Measurements from ENCODE around the gene AKR1C4. TPM values are rescaled to one million over a fixed set of nuclear protein-coding genes. Genes with fewer than 3 reads are reported as not detected.
"Not testable (repeated sequence)": the region's sequence is repeated elsewhere in the genome, so short reads cannot be mapped to it uniquely, and the experiment has no call there.

AKR1C4 gene
- total and polyA plus RNA-seq, 2 donors (not counting 1 experiment from before 2014, with no cell fraction given): not detected

GRCh38 chr10:5229019-5229418, 32.4 kb downstream of the AKR1C4 start:
- Histone ChIP-seq H3K4me2 (ENCODE audit: extremely low read depth, insufficient read depth, low read length) (no peak overlapping the region), H3K9ac (ENCODE audit: insufficient read depth, low read length) (no peak overlapping the region), H3K27ac (ENCODE audit: insufficient read depth, low read length) (no peak overlapping the region), H3K4me1 (ENCODE audit: control insufficient read depth, extremely low read depth, insufficient read depth, low read length) (no peaks in the 10 kb centered on the region), H3K27me3 (ENCODE audit: control insufficient read depth, insufficient read depth, low read length) (no peaks in the 10 kb centered on the region), H4K20me1 (ENCODE audit: control insufficient read depth, extremely low read depth, insufficient read depth, low read length) (no peaks in the 10 kb centered on the region), H3K4me3 (replicated peaks in 1 of 4; ENCODE audit: control extremely low read depth in 1 of 4, insufficient read depth in 1 of 4, low read depth in 3 of 4, low read length in 4 of 4) (no peak overlapping the region), H3K9me3 (ENCODE audit: control insufficient read depth, insufficient read depth, low read depth, low read length) (no peaks in the 10 kb centered on the region), H2AFZ (ENCODE audit: low read length) (no peak overlapping the region), H3K36me3 (ENCODE audit: control insufficient read depth, insufficient read depth, low read length) (no peaks in the 10 kb centered on the region), H3K79me2 (ENCODE audit: control insufficient read depth, insufficient read depth, low read length) (no peaks in the 10 kb centered on the region)
- no peak for DNase-seq (ENCODE audit: low read depth in 2 of 2)
- TF ChIP-seq EZH2 (IDR thresholded peaks at IDR 0.05; ENCODE audit: low read length, missing control alignments) (no peak), CTCF (conservative IDR thresholded peaks at IDR 0.05 in 1 of 2, IDR thresholded peaks at IDR 0.05 in 1 of 2; ENCODE audit: low read depth in 1 of 2, low read length in 2 of 2) (no peak)

- Histone ChIP-seq H2AFZ (ENCODE audit: low read length) (no peak overlapping the region), H3K4me1 (ENCODE audit: control insufficient read depth, extremely low read depth, insufficient read depth, low read length) (no peaks in the 10 kb centered on the region), H3K9me3 (ENCODE audit: control insufficient read depth, insufficient read depth, low read depth, low read length) (no peaks in the 10 kb centered on the region), H3K4me3 (replicated peaks in 1 of 4; ENCODE audit: control extremely low read depth in 1 of 4, insufficient read depth in 1 of 4, low read depth in 3 of 4, low read length in 4 of 4) (no peak overlapping the region), H3K27me3 (ENCODE audit: control insufficient read depth, insufficient read depth, low read length) (no peaks in the 10 kb centered on the region), H3K9ac (ENCODE audit: insufficient read depth, low read length) (no peak overlapping the region), H3K27ac (ENCODE audit: insufficient read depth, low read length) (no peak overlapping the region), H3K79me2 (ENCODE audit: control insufficient read depth, insufficient read depth, low read length) (no peaks in the 10 kb centered on the region), H3K4me2 (ENCODE audit: extremely low read depth, insufficient read depth, low read length) (no peak overlapping the region), H3K36me3 (ENCODE audit: control insufficient read depth, insufficient read depth, low read length) (no peaks in the 10 kb centered on the region), H4K20me1 (ENCODE audit: control insufficient read depth, extremely low read depth, insufficient read depth, low read length) (no peaks in the 10 kb centered on the region)
- DNase-seq (ENCODE audit: low read depth in 2 of 2): no peak
- TF ChIP-seq EZH2 (IDR thresholded peaks at IDR 0.05; ENCODE audit: low read length, missing control alignments) (no peak), CTCF (conservative IDR thresholded peaks at IDR 0.05 in 1 of 2, IDR thresholded peaks at IDR 0.05 in 1 of 2; ENCODE audit: low read depth in 1 of 2, low read length in 2 of 2) (no peak)
Measured at GRCh38 chr10:5233324-5233723, 36.7 kb downstream of the AKR1C4 start.

GRCh38 chr10:5234106-5234860, 37.6 kb downstream of the AKR1C4 start:
- H3K27ac ChIP-seq (ENCODE audit: insufficient read depth, low read length): no peak overlapping the region
- H3K79me2 ChIP-seq (ENCODE audit: control insufficient read depth, insufficient read depth, low read length): no peaks in the 10 kb centered on the region
- no peaks in the 10 kb centered on the region for H3K36me3 ChIP-seq (ENCODE audit: control insufficient read depth, insufficient read depth, low read length)
- H2AFZ ChIP-seq (ENCODE audit: low read length): no peak overlapping the region
- no peak overlapping the region for H3K9ac ChIP-seq (ENCODE audit: insufficient read depth, low read length)
- TF ChIP-seq EZH2 (IDR thresholded peaks at IDR 0.05; ENCODE audit: low read length, missing control alignments) (no peak), CTCF (conservative IDR thresholded peaks at IDR 0.05 in 1 of 2, IDR thresholded peaks at IDR 0.05 in 1 of 2; ENCODE audit: low read depth in 1 of 2, low read length in 2 of 2) (no peak)
- H4K20me1 ChIP-seq (ENCODE audit: control insufficient read depth, extremely low read depth, insufficient read depth, low read length): no peaks in the 10 kb centered on the region
- no peak overlapping the region for H3K4me3 ChIP-seq (replicated peaks in 1 of 4; ENCODE audit: control extremely low read depth in 1 of 4, insufficient read depth in 1 of 4, low read depth in 3 of 4, low read length in 4 of 4)
- no peaks in the 10 kb centered on the region for H3K9me3 ChIP-seq (ENCODE audit: control insufficient read depth, insufficient read depth, low read depth, low read length)
- H3K27me3 ChIP-seq (ENCODE audit: control insufficient read depth, insufficient read depth, low read length): no peaks in the 10 kb centered on the region
- no peaks in the 10 kb centered on the region for H3K4me1 ChIP-seq (ENCODE audit: control insufficient read depth, extremely low read depth, insufficient read depth, low read length)
- DNase-seq (ENCODE audit: low read depth in 2 of 2): peak in 1 of 2 donors; percentile 65
- no peak overlapping the region for H3K4me2 ChIP-seq (ENCODE audit: extremely low read depth, insufficient read depth, low read length)

GRCh38 chr10:5237541-5237940, 40.9 kb downstream of the AKR1C4 start:
- not testable (repeated sequence) for H3K4me3 ChIP-seq (replicated peaks in 1 of 4; ENCODE audit: control extremely low read depth in 1 of 4, insufficient read depth in 1 of 4, low read depth in 3 of 4, low read length in 4 of 4); DNase-seq (ENCODE audit: low read depth in 2 of 2); H3K27ac ChIP-seq (ENCODE audit: insufficient read depth, low read length); H3K79me2 ChIP-seq (ENCODE audit: control insufficient read depth, insufficient read depth, low read length); H3K9me3 ChIP-seq (ENCODE audit: control insufficient read depth, insufficient read depth, low read depth, low read length); H3K36me3 ChIP-seq (ENCODE audit: control insufficient read depth, insufficient read depth, low read length); H4K20me1 ChIP-seq (ENCODE audit: control insufficient read depth, extremely low read depth, insufficient read depth, low read length); H3K9ac ChIP-seq (ENCODE audit: insufficient read depth, low read length); H2AFZ ChIP-seq (ENCODE audit: low read length); H3K27me3 ChIP-seq (ENCODE audit: control insufficient read depth, insufficient read depth, low read length); H3K4me1 ChIP-seq (ENCODE audit: control insufficient read depth, extremely low read depth, insufficient read depth, low read length); H3K4me2 ChIP-seq (ENCODE audit: extremely low read depth, insufficient read depth, low read length)
